Epidermal melanocyte (primary cell): Measurements from ENCODE around the gene DEF6.
"Not testable (repeated sequence)": the region's sequence is repeated elsewhere in the genome, so short reads cannot be mapped to it uniquely, and the experiment has no call there.

ENCODE experiments used
- DNase-seq: peaks from one replicate; pipeline ENCODE4 v3.0.0; 2011; ENCODE audit warnings: low spot score; ENCODE audit not compliant: insufficient read length

Gene DEF6

GRCh38 chr6:35309611-35310264 lies 12.1 kb downstream of the DEF6 start:
- DNase-seq, result no peak

- DNase-seq, result no peak
Measured at GRCh38 chr6:35310265-35310831, 12.7 kb downstream of the DEF6 start.

- no peak for DNase-seq
Measured at GRCh38 chr6:35311390-35312075, 13.9 kb downstream of the DEF6 start.

- DNase-seq, result no peak
Measured at GRCh38 chr6:35312076-35312800, 14.6 kb downstream of the DEF6 start.

- DNase-seq, result no peak
Measured at GRCh38 chr6:35312807-35313206, 15.2 kb downstream of the DEF6 start.

- DNase-seq, result no peak
Measured at GRCh38 chr6:35317483-35318195, 20.0 kb downstream of the DEF6 start.

- peak; percentile 78 for DNase-seq
Measured at GRCh38 chr6:35318196-35319171, 20.9 kb downstream of the DEF6 start.

- no peak for DNase-seq
Measured at GRCh38 chr6:35319346-35320030, 21.9 kb downstream of the DEF6 start.

GRCh38 chr6:35320031-35320410 lies 22.4 kb downstream of the DEF6 start:
- no peak for DNase-seq

- no peak for DNase-seq
Measured at GRCh38 chr6:35321091-35321490, 23.5 kb downstream of the DEF6 start.

- DNase-seq, result no peak
Measured at GRCh38 chr6:35327349-35328027, 29.9 kb downstream of the DEF6 start.

- no peak for DNase-seq
Measured at GRCh38 chr6:35328108-35328723, 30.6 kb downstream of the DEF6 start.

GRCh38 chr6:35328965-35329364 lies 31.3 kb downstream of the DEF6 start:
- not testable (repeated sequence) for DNase-seq

- DNase-seq, result no peak
Measured at GRCh38 chr6:35330541-35331119, 33.0 kb downstream of the DEF6 start.

GRCh38 chr6:35332074-35332887 lies 34.7 kb downstream of the DEF6 start:
- not testable (repeated sequence) for DNase-seq

- no peak for DNase-seq
Measured at GRCh38 chr6:35341557-35341956, 43.9 kb downstream of the DEF6 start.

GRCh38 chr6:35342258-35343091 lies 44.9 kb downstream of the DEF6 start, which contains the start of gene PPARD:
Gene PPARD, plus strand, starts transcription at chr6:35342558. Its CDS starts 68,530 bp downstream, at chr6:35411088.
- peak; percentile 93 for DNase-seq
